Psoas muscle (tissue), 8 donors: ENCODE data around the gene MRC2. TPM values are rescaled to one million over a fixed set of nuclear protein-coding genes. Genes with fewer than 3 reads are reported as not detected.

Experiments
- ATAC-seq, 4 donors: fragments of 200-7000 bp; cut with Tn5 transposase; one replicate each; pipeline ENCODE4 v1.9.1; 2020; ENCODE audit warnings: moderate library complexity in 3 of 4, mild to moderate bottlenecking in 2 of 4
- DNase-seq, 2 donors: peaks; one replicate each; pipeline ENCODE4 v3.0.0-alpha.2; 2020
- H3K27ac ChIP-seq: fragments of 200-600 bp; one replicate; pipeline ENCODE4 v1.8.0; 2022
- H3K27me3 ChIP-seq, 3 donors: fragments of 200-600 bp in 1 of 3; one replicate each; pipeline versions ENCODE4 v1.6.1 to v1.8.0; 2013 to 2022; ENCODE audit warnings: low read length in 2 of 3, mild to moderate bottlenecking in 2 of 3, moderate library complexity in 1 of 3; ENCODE audit not compliant: insufficient read depth in 3 of 3
- H3K36me3 ChIP-seq, 2 donors: fragments of 200-600 bp in 1 of 2; one replicate each; pipeline versions ENCODE4 v1.6.1 to v1.8.0; 2013 to 2022; ENCODE audit warnings: low read depth in 1 of 2, mild to moderate bottlenecking in 1 of 2, moderate library complexity in 1 of 2; ENCODE audit not compliant: insufficient read depth in 1 of 2
- H3K4me1 ChIP-seq: fragments of 200-600 bp; one replicate; pipeline ENCODE4 v1.8.0; 2022
- H3K4me3 ChIP-seq: fragments of 200-600 bp; one replicate; pipeline ENCODE4 v1.8.0; 2022; ENCODE audit warnings: mild to moderate bottlenecking
- H3K9me3 ChIP-seq: fragments of 200-600 bp; one replicate; pipeline ENCODE4 v1.8.0; 2022
- CTCF ChIP-seq: fragments of 200-600 bp; IDR thresholded peaks from one replicate; pipeline ENCODE4 v1.8.0; 2022; ENCODE audit warnings: antibody characterized with exemption
- WGBS, 3 donors: extraction: QIAGEN DNeasy Blood & Tissue Kit; methylation state at CpG; one replicate each; pipeline versions ENCODE4 v1.1.6 to v1.1.7; 2013; 5-methylcytosine and 5-hydroxymethylcytosine counted together
- intact Hi-C, 2 donors: fragments of 100-400 bp; cut with DNase I; formaldehyde crosslinking; loops; one replicate each; pipeline versions ENCODE4 v1.11.0 to v1.14.2; 2022
- polyA plus RNA-seq, 3 donors: library from polyadenylated mRNA; stranded (reverse); fragments of 200-250 nt; gene quantifications; one replicate each; pipeline ENCODE4 v1.2.3, GENCODE V29; 2013
- total RNA-seq, 4 donors: library from RNA; stranded (reverse); fragmentation: NEBNext Ultra II Directional in 2 of 4; extraction: Animal tissue kit (Norgen Biotek cat#: 25700) in 2 of 4; gene quantifications; one replicate each; pipeline versions ENCODE4 v1.2.1 to v1.2.4, GENCODE V29; 2021 to 2023
- donor health status: healthy with polysubstance abuse.
- donor health status: DM: no; HTN: no; CAD: no; lungs with moderate emphysema.
- donor health status: Bipolar disorder and iron deficiency.
- donor health status: healthy.
- donor health status: DM: yes; HTN: yes; CAD: no.
- donor health status: DM: no; HTN: no; CAD: no.
- donor health status: DM: no; HTN: no; CAD: no.
- donor health status: DM: yes; HTN: yes; CAD: no.

MRC2 gene
- total and polyA plus RNA-seq, 7 donors, result 3.5 to 17.5 (median 5.9) TPM

- Histone ChIP-seq H3K36me3 (peaks cover 8 to 70% of the 10 kb centered on the region in 2 donors), H3K9me3 (no peaks in the 10 kb centered on the region), H3K27ac (no peak overlapping the region), H3K4me3 (no peak overlapping the region), H3K4me1 (peaks cover 7% of the 10 kb centered on the region), H3K27me3 (no peaks in the 10 kb centered on the region)
- DNase-seq (no peak), ATAC-seq (no peak)
- WGBS, 3 donors, result 85 to 90% (median 89%) methylated on average over 9 of the region's 9 CpGs
- intact Hi-C loops, result no loop called here
- no peak for TF ChIP-seq CTCF
Measured at GRCh38 chr17:62592341-62593099, 35.0 kb upstream of the MRC2 start.

GRCh38 chr17:62595484-62595883 lies 32.0 kb upstream of the MRC2 start:
- Histone ChIP-seq H3K36me3 (peaks cover 10 to 67% of the 10 kb centered on the region in 2 donors), H3K4me3 (no peak overlapping the region)

GRCh38 chr17:62596662-62597061 lies 30.8 kb upstream of the MRC2 start:
- no peak for ATAC-seq
- H3K4me3 ChIP-seq, result no peak overlapping the region
- H3K4me1 ChIP-seq, result no peaks in the 10 kb centered on the region
- no peak for TF ChIP-seq CTCF
- no peaks in the 10 kb centered on the region for H3K9me3 ChIP-seq
- no peak for DNase-seq
- intact Hi-C loops, result no loop called here
- H3K27me3 ChIP-seq, result no peaks in the 10 kb centered on the region
- H3K27ac ChIP-seq, result no peak overlapping the region
- H3K36me3 ChIP-seq, result peaks cover 10 to 70% of the 10 kb centered on the region in 2 donors
- 72 to 80% (median 73%) methylated on average over 2 of the region's 2 CpGs for WGBS, 3 donors

More at GRCh38 chr17:62595484-62595883, 32.0 kb upstream of the MRC2 start:
- H3K4me1 ChIP-seq, result no peaks in the 10 kb centered on the region
- DNase-seq, result no peak
- intact Hi-C loops, result no loop called here
- TF ChIP-seq CTCF, result no peak
- H3K27me3 ChIP-seq, result no peaks in the 10 kb centered on the region
- H3K9me3 ChIP-seq, result no peaks in the 10 kb centered on the region
- ATAC-seq, result no peak
- H3K27ac ChIP-seq, result no peak overlapping the region
- 95 to 97% (median 97%) methylated on average over 5 of the region's 5 CpGs for WGBS, 3 donors

- Histone ChIP-seq H3K4me1 (no peaks in the 10 kb centered on the region), H3K9me3 (no peaks in the 10 kb centered on the region), H3K36me3 (peaks cover 10 to 74% of the 10 kb centered on the region in 2 donors), H3K4me3 (no peak overlapping the region), H3K27me3 (no peaks in the 10 kb centered on the region), H3K27ac (no peak overlapping the region)
- ATAC-seq (no peak), DNase-seq (no peak)
- TF ChIP-seq CTCF, result no peak
- 90 to 100% (median 98%) methylated on average over 2 of the region's 2 CpGs for WGBS, 3 donors
- intact Hi-C loops, result no loop called here
Measured at GRCh38 chr17:62597150-62597549, 30.3 kb upstream of the MRC2 start.

GRCh38 chr17:62597920-62598319 lies 29.6 kb upstream of the MRC2 start:
- Histone ChIP-seq H3K4me3 (no peak overlapping the region), H3K4me1 (no peaks in the 10 kb centered on the region), H3K36me3 (peaks cover 10 to 74% of the 10 kb centered on the region in 2 donors), H3K27ac (no peak overlapping the region), H3K27me3 (no peaks in the 10 kb centered on the region), H3K9me3 (no peaks in the 10 kb centered on the region)
- no peak for TF ChIP-seq CTCF
- WGBS, 3 donors, result 67 to 88% (median 73%) methylated on average over 2 of the region's 2 CpGs
- intact Hi-C loops, result no loop called here
- peak; percentile 46 to 62 for DNase-seq
- peak in 2 of 4 donors; percentile 19 to 54 for ATAC-seq
